ENCODE results near the gene PLRG1.

DNA sequence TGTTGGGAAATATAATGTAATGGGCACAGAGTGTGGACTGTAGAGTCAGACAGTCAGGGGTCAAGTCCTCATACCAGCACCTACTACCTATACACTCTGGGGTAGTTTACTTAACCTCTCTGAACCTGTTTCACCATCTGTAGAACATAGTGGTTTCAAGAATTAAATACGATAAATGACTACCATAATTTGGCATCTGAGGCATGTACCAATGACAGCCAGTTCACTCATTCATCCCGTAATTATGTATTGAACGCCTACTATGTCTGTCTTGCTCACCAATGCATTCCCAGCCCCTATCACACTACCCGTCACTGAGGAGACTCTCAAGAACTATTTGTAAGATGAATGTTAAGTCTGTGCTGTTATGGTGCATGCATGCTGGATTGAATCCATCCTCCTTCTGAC lies 10.6 kb upstream of the PLRG1 start:
- TF ChIP-seq POLR2A (IDR thresholded peaks at IDR 0.05) (no peak), POLR2AphosphoS5 (IDR thresholded peaks at IDR 0.05) (no peak)
- TF ChIP-seq, protein P1, sequence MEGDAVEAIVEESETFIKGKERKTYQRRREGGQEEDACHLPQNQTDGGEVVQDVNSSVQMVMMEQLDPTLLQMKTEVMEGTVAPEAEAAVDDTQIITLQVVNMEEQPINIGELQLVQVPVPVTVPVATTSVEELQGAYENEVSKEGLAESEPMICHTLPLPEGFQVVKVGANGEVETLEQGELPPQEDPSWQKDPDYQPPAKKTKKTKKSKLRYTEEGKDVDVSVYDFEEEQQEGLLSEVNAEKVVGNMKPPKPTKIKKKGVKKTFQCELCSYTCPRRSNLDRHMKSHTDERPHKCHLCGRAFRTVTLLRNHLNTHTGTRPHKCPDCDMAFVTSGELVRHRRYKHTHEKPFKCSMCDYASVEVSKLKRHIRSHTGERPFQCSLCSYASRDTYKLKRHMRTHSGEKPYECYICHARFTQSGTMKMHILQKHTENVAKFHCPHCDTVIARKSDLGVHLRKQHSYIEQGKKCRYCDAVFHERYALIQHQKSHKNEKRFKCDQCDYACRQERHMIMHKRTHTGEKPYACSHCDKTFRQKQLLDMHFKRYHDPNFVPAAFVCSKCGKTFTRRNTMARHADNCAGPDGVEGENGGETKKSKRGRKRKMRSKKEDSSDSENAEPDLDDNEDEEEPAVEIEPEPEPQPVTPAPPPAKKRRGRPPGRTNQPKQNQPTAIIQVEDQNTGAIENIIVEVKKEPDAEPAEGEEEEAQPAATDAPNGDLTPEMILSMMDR (IDR thresholded peaks at IDR 0.05): no peak
